BLaER1 (cell line): ENCODE results near the gene UBAP1.
A peak's percentile ranks its signal among the peaks of the same experiment; 100 is the strongest.
"Not testable (repeated sequence)": the region's sequence is repeated elsewhere in the genome, so short reads cannot be mapped to it uniquely, and the experiment has no call there.

Experiments
- H3K27ac ChIP-seq: shearing (Covaris generic); formaldehyde crosslinking; 2 replicates; pipeline ENCODE4 v1.8.1; 2022
- H3K27me3 ChIP-seq: shearing (Covaris generic); formaldehyde crosslinking; 2 replicates; pipeline ENCODE4 v1.8.1; 2022
- H3K36me3 ChIP-seq: shearing (Covaris generic); formaldehyde crosslinking; 2 replicates; pipeline ENCODE4 v1.8.1; 2022
- H3K4me1 ChIP-seq: shearing (Covaris generic); formaldehyde crosslinking; 2 replicates; pipeline ENCODE4 v1.8.1; 2022
- H3K4me2 ChIP-seq: shearing (Covaris generic); formaldehyde crosslinking; 2 replicates; pipeline ENCODE4 v1.8.1; 2022
- H3K4me3 ChIP-seq: shearing (Covaris generic); formaldehyde crosslinking; 2 replicates; pipeline ENCODE4 v1.8.1; 2022
- H3K9ac ChIP-seq: shearing (Covaris generic); formaldehyde crosslinking; 2 replicates; pipeline ENCODE4 v1.8.1; 2022
- H3K9me3 ChIP-seq: shearing (Covaris generic); formaldehyde crosslinking; 2 replicates; pipeline ENCODE4 v1.8.1; 2022
- H4K20me1 ChIP-seq: shearing (Covaris generic); formaldehyde crosslinking; 2 replicates; pipeline ENCODE4 v1.8.1; 2022
- Cebpa-rat ChIP-seq: shearing (Covaris generic); IDR thresholded peaks from 2 replicates; pipeline ENCODE4 v1.8.1; 2022

Gene UBAP1

DNA sequence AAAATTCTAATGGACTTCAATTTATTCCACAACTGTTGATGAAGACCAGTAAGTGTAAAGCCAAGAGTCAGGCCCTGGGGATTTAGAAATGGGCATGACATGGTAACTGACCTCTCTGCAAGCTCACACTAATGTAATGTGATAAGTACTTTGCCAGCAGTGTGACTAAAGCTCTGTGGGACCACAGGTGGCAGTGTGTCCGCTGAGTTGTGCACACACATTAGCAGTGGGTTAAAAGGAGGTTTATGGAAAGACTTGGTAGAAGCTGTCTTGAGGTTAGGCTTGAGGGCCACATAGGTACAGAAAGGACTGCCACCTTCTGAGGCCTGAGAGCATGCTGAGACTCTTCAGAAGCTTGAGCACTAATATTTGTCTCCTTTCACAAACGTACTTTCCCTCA is 67.6 kb downstream of the UBAP1 start:
- Histone ChIP-seq H3K36me3 (peaks cover 81% of the 10 kb centered on the region), H3K4me1 (no peaks in the 10 kb centered on the region), H3K27me3 (no peaks in the 10 kb centered on the region), H3K9me3 (no peaks in the 10 kb centered on the region), H4K20me1 (peaks cover 73% of the 10 kb centered on the region), H3K4me3 (no peak overlapping the region), H3K4me2 (no peak overlapping the region), H3K27ac (no peak overlapping the region), H3K9ac (no peak overlapping the region)
- TF ChIP-seq Cebpa-rat = no peak

DNA sequence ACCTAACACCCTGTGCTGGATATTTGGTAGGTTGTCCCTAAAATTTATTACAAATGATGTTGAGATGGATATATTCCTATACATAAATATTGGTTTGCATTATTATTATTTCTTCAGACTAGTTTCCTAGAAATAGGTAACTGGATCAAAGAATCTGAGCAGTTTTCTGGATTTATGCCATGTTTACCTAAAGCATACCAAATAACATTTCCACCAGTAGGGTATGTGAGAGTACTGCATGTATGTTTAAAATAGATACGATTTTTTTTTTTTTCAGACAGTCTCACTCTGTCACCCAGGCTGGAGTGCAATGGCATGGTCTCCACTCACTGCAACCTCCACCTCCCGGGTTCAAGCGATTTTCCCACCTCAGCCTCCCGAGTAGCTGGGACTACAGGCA is 68.9 kb downstream of the UBAP1 start:
- H4K20me1 ChIP-seq = peaks cover 59% of the 10 kb centered on the region
- H3K27ac ChIP-seq, H3K4me2 ChIP-seq, H3K27me3 ChIP-seq, H3K4me1 ChIP-seq, H3K9me3 ChIP-seq, H3K9ac ChIP-seq, H3K4me3 ChIP-seq: not testable (repeated sequence)
- peaks cover 81% of the 10 kb centered on the region for H3K36me3 ChIP-seq

DNA sequence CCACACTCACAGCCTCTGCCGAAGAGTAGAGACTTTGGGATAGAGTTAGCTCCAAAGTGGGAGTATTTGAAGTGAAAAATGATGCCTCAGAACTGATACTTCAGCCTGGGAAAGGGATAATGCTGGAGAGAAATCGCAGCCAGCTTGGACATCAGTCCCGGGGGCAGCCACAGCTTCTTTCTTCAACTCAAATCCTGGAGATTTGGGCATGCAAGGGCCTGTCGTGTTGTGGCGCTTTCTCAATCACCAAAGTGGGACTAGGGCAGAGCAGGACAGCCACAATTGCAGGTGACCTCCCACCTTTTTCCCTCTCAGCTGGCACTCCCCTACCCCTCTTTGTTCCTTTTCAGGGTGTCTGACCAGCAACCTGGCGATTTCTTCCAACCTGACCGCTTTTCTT is 70.4 kb downstream of the UBAP1 start:
- Histone ChIP-seq H3K9ac (no peak overlapping the region), H3K4me2 (no peak overlapping the region), H3K27me3 (no peaks in the 10 kb centered on the region), H3K36me3 (peaks cover 82% of the 10 kb centered on the region), H3K27ac (no peak overlapping the region; the same call in 1 of the 2 replicates), H3K9me3 (no peaks in the 10 kb centered on the region), H4K20me1 (peaks cover 49% of the 10 kb centered on the region), H3K4me3 (no peak overlapping the region), H3K4me1 (peaks cover 16% of the 10 kb centered on the region)
- TF ChIP-seq Cebpa-rat = no peak

DNA sequence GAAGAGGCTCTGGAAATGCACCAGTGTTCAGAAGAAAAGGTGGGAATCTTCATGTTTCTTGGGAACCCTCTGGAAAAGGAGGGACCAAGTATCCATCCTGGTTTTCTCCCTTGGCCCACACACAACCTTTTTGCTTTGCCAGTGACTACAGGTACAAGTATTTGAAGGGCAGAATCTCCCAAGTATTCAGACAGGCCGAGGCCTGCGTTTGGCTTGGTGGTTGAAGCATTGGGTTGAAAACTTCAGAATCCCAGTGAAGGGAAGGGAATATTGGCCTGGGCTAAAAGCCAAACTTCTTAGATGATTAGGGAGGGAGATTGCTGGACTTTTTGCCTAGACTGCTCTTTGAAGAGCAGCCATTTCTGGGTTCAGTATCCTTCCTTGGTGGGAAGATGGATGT is 71.9 kb downstream of the UBAP1 start:
- no peaks in the 10 kb centered on the region for H3K9me3 ChIP-seq
- H3K36me3 ChIP-seq = peaks cover 96% of the 10 kb centered on the region
- H3K27ac ChIP-seq = no peak overlapping the region
- H3K4me3 ChIP-seq = no peak overlapping the region
- peaks cover 49% of the 10 kb centered on the region for H4K20me1 ChIP-seq
- no peak overlapping the region for H3K4me2 ChIP-seq
- TF ChIP-seq Cebpa-rat = no peak
- H3K4me1 ChIP-seq = peaks cover 30% of the 10 kb centered on the region
- H3K27me3 ChIP-seq = no peaks in the 10 kb centered on the region
- no peak overlapping the region for H3K9ac ChIP-seq

DNA sequence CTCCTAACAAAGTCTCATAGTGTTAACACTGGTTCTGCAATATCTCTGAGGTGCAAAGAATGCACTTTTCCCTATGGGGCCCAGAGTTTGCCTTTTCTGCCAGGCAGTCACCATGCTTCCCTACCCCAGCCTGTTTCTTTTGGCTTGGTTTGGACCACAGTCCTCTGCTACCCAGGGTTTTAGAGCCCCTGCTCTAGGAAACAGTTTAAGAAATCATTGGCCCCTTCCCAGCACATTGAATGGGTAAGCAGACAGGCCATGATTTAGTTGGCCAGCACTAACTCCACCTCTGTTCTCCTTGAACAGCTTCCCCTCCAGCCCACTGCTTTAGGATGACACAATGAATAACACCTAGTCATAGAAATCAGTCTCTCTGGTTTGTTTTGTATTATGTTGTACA is 73.2 kb downstream of the UBAP1 start:
- Histone ChIP-seq H3K36me3 (peaks cover 86% of the 10 kb centered on the region), H3K4me2 (no peak overlapping the region), H3K4me1 (peaks cover 43% of the 10 kb centered on the region), H4K20me1 (peaks cover 36% of the 10 kb centered on the region), H3K9me3 (no peaks in the 10 kb centered on the region), H3K27me3 (no peaks in the 10 kb centered on the region), H3K27ac (no peak overlapping the region), H3K4me3 (no peak overlapping the region), H3K9ac (no peak overlapping the region)
- no peak for TF ChIP-seq Cebpa-rat

DNA sequence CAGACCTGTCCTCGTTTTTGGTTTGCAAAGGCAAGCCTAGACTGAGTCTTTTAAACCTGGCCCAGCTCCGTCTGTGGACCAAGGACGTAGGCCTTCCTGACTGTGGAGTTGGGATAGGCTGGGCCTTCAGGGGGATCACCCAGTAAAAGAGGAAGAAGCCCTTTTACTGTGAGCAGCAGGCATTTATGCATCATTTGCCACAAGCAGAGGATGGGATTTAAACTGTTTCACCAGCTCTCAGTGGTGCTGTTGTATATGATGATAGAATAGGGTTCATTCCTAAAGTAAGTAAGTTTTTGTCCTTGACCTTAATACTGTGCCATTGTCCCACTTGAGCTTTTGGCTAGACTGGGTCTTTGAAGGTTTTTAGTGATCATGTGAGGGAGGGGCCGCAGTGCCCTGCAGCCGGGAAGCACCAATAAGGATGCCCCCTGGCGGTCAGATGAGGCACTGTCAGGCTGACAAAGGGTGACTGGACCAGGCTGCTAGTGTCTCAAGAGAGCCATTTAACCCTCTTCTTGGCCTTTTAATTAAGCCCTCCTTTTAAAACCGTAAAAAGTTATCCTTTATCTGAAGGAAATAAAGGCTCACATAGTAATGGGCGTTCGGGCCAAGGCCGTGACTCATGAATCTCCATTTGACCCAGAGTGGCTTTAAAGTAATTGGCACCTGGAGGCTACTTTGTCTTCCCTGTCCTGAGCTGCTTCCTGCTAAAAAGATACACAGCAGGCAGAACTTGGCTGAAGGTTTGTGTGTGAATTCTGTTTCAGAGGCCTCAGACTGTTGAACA is 74.0 kb downstream of the UBAP1 start:
- peaks cover 28% of the 10 kb centered on the region for H4K20me1 ChIP-seq
- no peak overlapping the region for H3K9ac ChIP-seq
- H3K27ac ChIP-seq = peak overlapping the region; percentile 94
- H3K4me3 ChIP-seq = no peak overlapping the region
- no peaks in the 10 kb centered on the region for H3K9me3 ChIP-seq
- no peaks in the 10 kb centered on the region for H3K27me3 ChIP-seq
- H3K4me1 ChIP-seq = peaks cover 49% of the 10 kb centered on the region
- H3K4me2 ChIP-seq = peak overlapping the region; percentile 9; the same call in 1 of the 2 replicates
- TF ChIP-seq Cebpa-rat = no peak
- peaks cover 77% of the 10 kb centered on the region for H3K36me3 ChIP-seq

DNA sequence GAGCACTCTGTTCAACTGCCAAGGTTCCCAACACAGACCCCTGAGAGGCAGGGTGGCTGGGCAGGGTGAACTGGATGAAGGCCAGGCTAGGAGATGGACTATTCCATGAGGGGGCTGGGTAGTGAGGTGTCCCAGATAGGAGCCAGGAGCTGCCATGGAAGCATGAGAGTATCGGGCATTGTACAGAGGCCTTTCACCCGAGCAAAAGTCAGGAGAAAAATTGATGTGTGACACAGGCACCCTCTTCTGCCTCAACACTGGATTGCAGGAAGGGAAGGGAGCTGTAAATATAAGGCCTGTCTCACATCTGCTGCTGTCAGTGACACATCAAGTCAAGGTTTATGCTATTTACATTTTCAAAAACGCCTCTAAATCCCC is 74.6 kb downstream of the UBAP1 start:
- Histone ChIP-seq H3K36me3 (peaks cover 73% of the 10 kb centered on the region), H3K27ac (peak overlapping the region; percentile 94), H3K4me3 (no peak overlapping the region), H3K4me1 (peaks cover 55% of the 10 kb centered on the region), H4K20me1 (peaks cover 22% of the 10 kb centered on the region), H3K27me3 (no peaks in the 10 kb centered on the region), H3K9ac (peak overlapping the region; percentile 15; the same call in 1 of the 2 replicates), H3K9me3 (no peaks in the 10 kb centered on the region), H3K4me2 (peak overlapping the region; percentile 9; the same call in 1 of the 2 replicates)
- no peak for TF ChIP-seq Cebpa-rat

DNA sequence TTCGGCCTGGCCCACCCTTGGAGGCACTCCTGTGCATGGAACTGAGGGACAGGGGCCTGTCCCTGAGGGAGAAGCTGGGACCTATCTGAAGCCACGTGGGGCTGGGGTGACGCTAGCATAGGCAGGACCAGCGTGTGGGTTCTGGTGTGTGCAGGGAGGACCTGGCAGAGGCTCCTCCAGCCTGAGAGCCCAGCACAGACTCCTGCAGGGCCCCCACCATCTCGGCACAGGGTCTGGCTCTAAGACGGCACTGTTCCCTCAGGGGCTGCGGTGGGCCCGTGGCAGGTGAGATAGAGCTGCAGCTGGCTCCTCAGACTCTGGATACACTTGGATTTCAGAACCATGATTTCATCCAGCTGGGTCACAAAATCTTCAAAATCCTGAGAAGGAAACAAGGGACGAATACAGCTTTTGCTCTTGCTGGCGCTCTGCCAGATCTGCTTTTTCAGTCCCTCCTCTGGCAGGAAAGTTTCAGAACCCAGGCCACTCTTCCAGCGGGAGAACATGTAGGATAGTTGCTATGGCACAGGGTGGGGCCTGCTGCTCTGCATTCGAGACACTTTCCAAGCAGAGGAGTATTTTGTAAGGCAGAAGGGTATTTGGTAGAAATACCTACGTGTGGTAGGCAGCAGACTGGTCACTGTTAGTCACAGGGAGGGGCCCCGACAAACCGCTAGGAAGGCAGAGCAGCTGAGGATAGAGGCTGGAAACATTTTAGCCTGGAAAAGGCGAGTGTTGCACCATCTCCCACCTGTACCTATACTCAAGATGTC is 75.5 kb downstream of the UBAP1 start:
- H3K27ac ChIP-seq = peak overlapping the region; percentile 94

DNA sequence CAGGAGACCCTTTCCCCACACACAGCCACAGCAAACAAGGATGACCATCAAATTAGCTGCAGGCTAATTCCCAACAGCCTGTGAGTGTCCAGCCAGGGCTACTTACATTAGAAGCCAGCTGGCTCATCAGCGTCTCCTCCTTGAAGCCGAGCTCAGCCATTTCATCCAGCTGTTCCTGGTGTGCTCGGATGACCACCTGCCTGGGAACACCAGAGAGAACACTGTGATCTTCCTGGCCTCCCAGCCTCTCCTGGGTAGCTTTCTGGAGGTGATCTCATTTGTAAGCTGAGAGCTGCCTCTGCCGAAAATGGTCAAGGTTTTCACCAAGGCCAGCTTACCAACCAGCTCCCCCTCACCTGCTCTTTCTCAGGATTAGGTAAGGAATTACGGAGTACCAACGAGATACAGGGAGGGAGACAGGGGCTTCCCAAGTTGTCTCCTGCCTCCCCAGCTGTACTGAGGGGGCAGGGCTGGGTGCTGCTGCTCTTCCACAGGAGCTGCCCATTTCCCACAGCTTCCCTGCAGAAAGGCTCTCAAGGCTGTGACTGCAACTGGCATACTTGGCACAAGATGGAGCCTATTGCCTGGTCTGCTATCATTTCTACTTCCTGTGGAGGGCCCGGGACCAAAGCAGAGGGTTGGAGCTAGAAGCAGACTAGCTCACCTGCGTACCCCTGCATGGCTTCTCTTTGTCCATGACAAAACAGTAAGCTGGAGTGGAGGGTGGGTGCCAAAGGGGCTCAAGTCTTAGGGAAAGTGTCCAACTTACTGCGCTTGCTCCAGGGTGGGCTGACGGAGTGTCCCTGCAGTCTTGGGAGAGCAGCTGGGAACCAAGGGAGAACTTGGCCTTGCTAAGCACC is 76.4 kb downstream of the UBAP1 start:
- H3K4me3 ChIP-seq = no peak overlapping the region
- peaks cover 73% of the 10 kb centered on the region for H3K4me1 ChIP-seq
- peak overlapping the region; percentile 74; the same call in 1 of the 2 replicates for H3K9ac ChIP-seq
- peaks cover 71% of the 10 kb centered on the region for H3K36me3 ChIP-seq
- H3K27ac ChIP-seq = peak overlapping the region; percentile 94
- no peaks in the 10 kb centered on the region for H3K9me3 ChIP-seq
- no peaks in the 10 kb centered on the region for H3K27me3 ChIP-seq
- peak overlapping the region; percentile 99 for H3K4me2 ChIP-seq
- H4K20me1 ChIP-seq = 0 out of 2 replicates have a peak, but pooled peaks cover 5% of the 10 kb centered on the region
- TF ChIP-seq Cebpa-rat = no peak

More for the DNA sequence above, 75.5 kb downstream of the UBAP1 start:
- peaks cover 13% of the 10 kb centered on the region for H4K20me1 ChIP-seq
- peaks cover 64% of the 10 kb centered on the region for H3K4me1 ChIP-seq
- H3K9ac ChIP-seq = peak overlapping the region; percentile 15; the same call in 1 of the 2 replicates
- no peak for TF ChIP-seq Cebpa-rat
- H3K27me3 ChIP-seq = no peaks in the 10 kb centered on the region
- no peak overlapping the region for H3K4me3 ChIP-seq
- 0 out of 2 replicates have a peak overlapping the region, but pooled peaks have one; percentile 99 for H3K4me2 ChIP-seq
- H3K9me3 ChIP-seq = no peaks in the 10 kb centered on the region
- H3K36me3 ChIP-seq = peaks cover 73% of the 10 kb centered on the region
